Panc1 (cell line): ENCODE measurements around the gene MIA2. TPM values are rescaled to one million over a fixed set of nuclear protein-coding genes. Genes with fewer than 3 reads are reported as not detected.

Experiments
- ATAC-seq: fragments of 200-7000 bp; cut with Tn5 transposase; 2 replicates; pipeline ENCODE4 v1.9.1; 2020; ENCODE audit warnings: mild to moderate bottlenecking, moderate library complexity
- BruUV-seq: library from RNA; stranded (reverse); fragments of 400-500 nt; replicated peaks from 2 replicates; lab custom pipeline; 2021; lab: Mats Ljungman, UMichigan
- CTCF ChIA-PET: fragments of 300-600 bp; sonication (Branson Sonifier 250); formaldehyde crosslinking; loops from one replicate; lab custom pipeline; 2022; ENCODE audit warnings: antibody characterized with exemption; lab: Charles Lee
- POLR2A ChIA-PET: fragments of 300-600 bp; sonication (Branson Sonifier 250); formaldehyde crosslinking; loops from one replicate; lab custom pipeline; 2022; ENCODE audit warnings: antibody characterized with exemption; lab: Charles Lee
- DNase-seq: peaks from one replicate; pipeline ENCODE4 v3.0.0-alpha.2; 2010; ENCODE audit warnings: low read depth, low spot score
- H3K27ac ChIP-seq: 2 replicates; pipeline ENCODE4 v1.5.1; 2011; ENCODE audit warnings: mild to moderate bottlenecking, low read length, inconsistent platforms
- H3K27me3 ChIP-seq: fragments of 200-500 bp; sonication (Bioruptor generic); 2 replicates; pipeline ENCODE4 v1.6.0; 2014; ENCODE audit warnings: low read length, inconsistent platforms; ENCODE audit not compliant: control insufficient read depth, insufficient read depth
- H3K36me3 ChIP-seq: fragments of 200-500 bp; sonication (Bioruptor generic); 2 replicates; pipeline ENCODE4 v1.5.1; 2014; ENCODE audit warnings: inconsistent platforms, mild to moderate bottlenecking, low read length, moderate library complexity; ENCODE audit not compliant: control insufficient read depth, insufficient read depth
- H3K4me1 ChIP-seq: 2 replicates; pipeline ENCODE4 v1.5.1; 2011; ENCODE audit warnings: inconsistent platforms, mild to moderate bottlenecking, low read length, moderate library complexity; ENCODE audit not compliant: control insufficient read depth, insufficient read depth
- H3K4me3 ChIP-seq, 2 experiments: 2 replicates each; pipeline ENCODE4 v1.5.1; 2011 to 2012; ENCODE audit warnings: low read depth in 2 of 2, low read length in 2 of 2, mild to moderate bottlenecking in 2 of 2, inconsistent platforms in 1 of 2, moderate library complexity in 1 of 2
- H3K9me3 ChIP-seq: fragments of 200-500 bp; sonication (Bioruptor generic); 2 replicates; pipeline ENCODE4 v1.5.1; 2014; ENCODE audit warnings: low read depth, mild to moderate bottlenecking, inconsistent platforms, low read length, moderate library complexity; ENCODE audit not compliant: control insufficient read depth, insufficient read depth
- POLR2AphosphoS5 ChIP-seq: IDR thresholded peaks from 2 replicates; pipeline ENCODE4 v1.6.1; 2012; ENCODE audit warnings: mild to moderate bottlenecking, low read depth, low read length, moderate library complexity
- SIN3A ChIP-seq: IDR thresholded peaks from 2 replicates; pipeline ENCODE4 v1.6.1; 2012; ENCODE audit warnings: low read depth, mild to moderate bottlenecking, low read length, moderate library complexity, borderline replicate concordance; ENCODE audit not compliant: insufficient read depth
- TCF7L2 ChIP-seq: IDR thresholded peaks from 2 replicates; pipeline ENCODE4 v1.6.1; 2011; ENCODE audit warnings: mild to moderate bottlenecking, low read depth, low read length, inconsistent platforms
- in situ Hi-C: cut with HindIII; loops from 2 replicates; pipeline ENCODE4 v1.10.0; 2016; ENCODE audit warnings: low sequenced_read_pairs, low pct_unique_long_range_greater_than_20kb
- intact Hi-C: fragments of 100-400 bp; cut with micrococcal nuclease; formaldehyde crosslinking; loops from one replicate; pipeline ENCODE4 v1.10.0; 2022; ENCODE audit not compliant: unreplicated experiment
- total RNA-seq: library from RNA; stranded (reverse); gene quantifications from one replicate; pipeline ENCODE4 v1.2.1, GENCODE V29; 2021; ENCODE audit not compliant: unreplicated experiment
- TF ChIP-seq, protein P1 (sequence below), 2 experiments: IDR thresholded peaks; 2 replicates each; pipeline ENCODE4 v1.6.1; 2011 to 2012; ENCODE audit warnings: low read depth in 2 of 2, control low read depth in 1 of 2, low read length in 1 of 2, mild to moderate bottlenecking in 1 of 2, moderate library complexity in 1 of 2; ENCODE audit not compliant: insufficient read depth in 1 of 2
- TF ChIP-seq, protein P2 (sequence below): fragments of 450-650 bp; IDR thresholded peaks from 2 replicates; pipeline ENCODE4 v1.5.1; 2017; ENCODE audit warnings: mild to moderate bottlenecking

Gene MIA2
- total RNA-seq, 1 experiment from 2014 or later = 19.2 TPM

DNA sequence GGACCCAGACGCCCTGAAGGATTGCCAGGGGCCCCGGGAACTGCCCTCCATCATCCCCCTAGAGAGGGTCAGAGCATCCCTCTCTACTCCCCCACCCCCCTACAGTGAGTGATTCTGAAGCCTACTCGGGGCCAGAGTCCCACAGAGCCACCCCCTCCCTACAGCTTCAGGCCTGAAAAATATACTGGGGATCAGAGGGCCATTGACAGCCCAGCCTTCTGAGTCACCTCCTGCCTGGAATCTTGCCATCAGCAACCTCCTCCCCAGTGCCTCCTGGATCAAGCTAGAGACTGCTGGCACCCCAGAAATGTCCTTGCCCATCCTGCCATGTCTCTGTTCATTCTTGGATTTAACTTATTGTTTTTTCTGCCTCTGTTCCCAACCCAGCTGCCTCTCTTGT lies 21.7 kb upstream of the MIA2 start:
- ChIA-PET CTCF (no interaction called here), POLR2A (no interaction called here)
- Histone ChIP-seq H3K4me3 (no peak overlapping the region), H3K27ac (no peak overlapping the region), H3K4me1 (no peaks in the 10 kb centered on the region), H3K27me3 (no peaks in the 10 kb centered on the region), H3K36me3 (no peaks in the 10 kb centered on the region), H3K9me3 (no peaks in the 10 kb centered on the region)
- TF ChIP-seq TCF7L2 = no peak
- no peak for TF ChIP-seq SIN3A
- no peak for TF ChIP-seq POLR2AphosphoS5
- TF ChIP-seq, protein P1, sequence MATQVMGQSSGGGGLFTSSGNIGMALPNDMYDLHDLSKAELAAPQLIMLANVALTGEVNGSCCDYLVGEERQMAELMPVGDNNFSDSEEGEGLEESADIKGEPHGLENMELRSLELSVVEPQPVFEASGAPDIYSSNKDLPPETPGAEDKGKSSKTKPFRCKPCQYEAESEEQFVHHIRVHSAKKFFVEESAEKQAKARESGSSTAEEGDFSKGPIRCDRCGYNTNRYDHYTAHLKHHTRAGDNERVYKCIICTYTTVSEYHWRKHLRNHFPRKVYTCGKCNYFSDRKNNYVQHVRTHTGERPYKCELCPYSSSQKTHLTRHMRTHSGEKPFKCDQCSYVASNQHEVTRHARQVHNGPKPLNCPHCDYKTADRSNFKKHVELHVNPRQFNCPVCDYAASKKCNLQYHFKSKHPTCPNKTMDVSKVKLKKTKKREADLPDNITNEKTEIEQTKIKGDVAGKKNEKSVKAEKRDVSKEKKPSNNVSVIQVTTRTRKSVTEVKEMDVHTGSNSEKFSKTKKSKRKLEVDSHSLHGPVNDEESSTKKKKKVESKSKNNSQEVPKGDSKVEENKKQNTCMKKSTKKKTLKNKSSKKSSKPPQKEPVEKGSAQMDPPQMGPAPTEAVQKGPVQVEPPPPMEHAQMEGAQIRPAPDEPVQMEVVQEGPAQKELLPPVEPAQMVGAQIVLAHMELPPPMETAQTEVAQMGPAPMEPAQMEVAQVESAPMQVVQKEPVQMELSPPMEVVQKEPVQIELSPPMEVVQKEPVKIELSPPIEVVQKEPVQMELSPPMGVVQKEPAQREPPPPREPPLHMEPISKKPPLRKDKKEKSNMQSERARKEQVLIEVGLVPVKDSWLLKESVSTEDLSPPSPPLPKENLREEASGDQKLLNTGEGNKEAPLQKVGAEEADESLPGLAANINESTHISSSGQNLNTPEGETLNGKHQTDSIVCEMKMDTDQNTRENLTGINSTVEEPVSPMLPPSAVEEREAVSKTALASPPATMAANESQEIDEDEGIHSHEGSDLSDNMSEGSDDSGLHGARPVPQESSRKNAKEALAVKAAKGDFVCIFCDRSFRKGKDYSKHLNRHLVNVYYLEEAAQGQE (IDR thresholded peaks at IDR 0.05; ENCODE audit: insufficient read depth in 1 of 2, low read depth in 2 of 2, low read length in 1 of 2) = no peak
- TF ChIP-seq, protein P2, sequence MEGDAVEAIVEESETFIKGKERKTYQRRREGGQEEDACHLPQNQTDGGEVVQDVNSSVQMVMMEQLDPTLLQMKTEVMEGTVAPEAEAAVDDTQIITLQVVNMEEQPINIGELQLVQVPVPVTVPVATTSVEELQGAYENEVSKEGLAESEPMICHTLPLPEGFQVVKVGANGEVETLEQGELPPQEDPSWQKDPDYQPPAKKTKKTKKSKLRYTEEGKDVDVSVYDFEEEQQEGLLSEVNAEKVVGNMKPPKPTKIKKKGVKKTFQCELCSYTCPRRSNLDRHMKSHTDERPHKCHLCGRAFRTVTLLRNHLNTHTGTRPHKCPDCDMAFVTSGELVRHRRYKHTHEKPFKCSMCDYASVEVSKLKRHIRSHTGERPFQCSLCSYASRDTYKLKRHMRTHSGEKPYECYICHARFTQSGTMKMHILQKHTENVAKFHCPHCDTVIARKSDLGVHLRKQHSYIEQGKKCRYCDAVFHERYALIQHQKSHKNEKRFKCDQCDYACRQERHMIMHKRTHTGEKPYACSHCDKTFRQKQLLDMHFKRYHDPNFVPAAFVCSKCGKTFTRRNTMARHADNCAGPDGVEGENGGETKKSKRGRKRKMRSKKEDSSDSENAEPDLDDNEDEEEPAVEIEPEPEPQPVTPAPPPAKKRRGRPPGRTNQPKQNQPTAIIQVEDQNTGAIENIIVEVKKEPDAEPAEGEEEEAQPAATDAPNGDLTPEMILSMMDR = no peak
- no TSS peak for BruUV-seq
- no peak for DNase-seq
- no peak; the same call in 1 of the 2 replicates for ATAC-seq
- in situ Hi-C loops (no loop called here), intact Hi-C loops (no loop called here)

DNA sequence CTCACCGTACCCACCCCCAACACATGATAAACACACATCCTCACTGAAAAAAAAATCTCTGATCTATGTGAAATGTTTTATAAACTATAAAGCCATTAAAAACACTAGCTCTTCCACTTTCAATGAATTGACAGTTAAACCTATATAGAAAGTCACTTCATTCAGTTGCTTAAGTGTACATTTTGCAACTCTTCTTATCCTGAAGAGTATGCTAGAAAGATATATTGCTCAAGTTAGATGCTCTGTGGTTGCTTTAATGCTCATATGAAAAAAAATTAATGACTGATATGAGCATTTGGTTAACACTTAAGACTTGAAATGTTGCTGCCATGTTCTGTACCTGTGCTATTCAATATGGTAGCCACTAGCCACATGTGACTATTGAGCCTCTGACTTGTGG lies 21.0 kb upstream of the MIA2 start:
- no peak for ATAC-seq
- no peaks in the 10 kb centered on the region for H3K9me3 ChIP-seq
- ChIA-PET POLR2A (no interaction called here), CTCF (interaction anchor here (0.5 kb wide), 2 partner anchors 109 to 164 kb away, joined by 3 to 15 read pairs; no protein-coding TSS in a partner anchor)
- DNase-seq = no peak
- in situ Hi-C loops = no loop called here
- TF ChIP-seq, protein P2 = no peak
- TF ChIP-seq TCF7L2 (no peak), SIN3A (no peak), POLR2AphosphoS5 (no peak)
- TF ChIP-seq, protein P1 (IDR thresholded peaks at IDR 0.05; ENCODE audit: insufficient read depth in 1 of 2, low read depth in 2 of 2, low read length in 1 of 2) = no peak
- intact Hi-C loops = no loop called here
- H3K4me3 ChIP-seq = no peak overlapping the region
- no peaks in the 10 kb centered on the region for H3K27me3 ChIP-seq
- H3K36me3 ChIP-seq = no peaks in the 10 kb centered on the region
- H3K4me1 ChIP-seq = peaks cover 2% of the 10 kb centered on the region; the same call in 1 of the 2 replicates
- H3K27ac ChIP-seq = no peak overlapping the region
- no TSS peak for BruUV-seq
